Subcutaneous abdominal adipose tissue (tissue), 5 donors: ENCODE measurements around the gene ADCY4.
"Not testable (repeated sequence)": the region's sequence is repeated elsewhere in the genome, so short reads cannot be mapped to it uniquely, and the experiment has no call there.

ENCODE experiments used
- H3K27ac ChIP-seq: one replicate; pipeline ENCODE4 v1.7.0; 2013; ENCODE audit warnings: low read depth, mild to moderate bottlenecking, inconsistent platforms, low read length, moderate library complexity
- H3K27me3 ChIP-seq, 5 donors: one replicate each; pipeline ENCODE4 v1.7.0; 2013; ENCODE audit warnings: low read length in 5 of 5, inconsistent platforms in 1 of 5; ENCODE audit not compliant: control insufficient read depth in 5 of 5, insufficient read depth in 4 of 5
- H3K36me3 ChIP-seq, 5 donors: one replicate each; pipeline ENCODE4 v1.7.0; 2013; ENCODE audit warnings: low read length in 5 of 5; ENCODE audit not compliant: control insufficient read depth in 5 of 5, insufficient read depth in 5 of 5
- H3K4me1 ChIP-seq, 5 donors: one replicate each; pipeline ENCODE4 v1.7.0; 2013; ENCODE audit warnings: low read length in 5 of 5, mild to moderate bottlenecking in 3 of 5, moderate library complexity in 1 of 5; ENCODE audit not compliant: control insufficient read depth in 5 of 5, insufficient read depth in 5 of 5
- H3K4me3 ChIP-seq, 5 donors: one replicate each; pipeline ENCODE4 v1.7.0; 2013; ENCODE audit warnings: low read length in 5 of 5, low read depth in 1 of 5
- H3K9ac ChIP-seq, 5 donors: one replicate each; pipeline ENCODE4 v1.7.0; 2013; ENCODE audit warnings: low read length in 5 of 5, mild to moderate bottlenecking in 4 of 5, moderate library complexity in 3 of 5
- H3K9me3 ChIP-seq, 5 donors: one replicate each; pipeline ENCODE4 v1.7.0; 2013; ENCODE audit warnings: low read length in 5 of 5; ENCODE audit not compliant: control insufficient read depth in 5 of 5
- donor health status: healthy.
- donor health status: healthy.
- donor health status: healthy.
- donor health status: healthy.
- donor health status: healthy.

Gene ADCY4

DNA sequence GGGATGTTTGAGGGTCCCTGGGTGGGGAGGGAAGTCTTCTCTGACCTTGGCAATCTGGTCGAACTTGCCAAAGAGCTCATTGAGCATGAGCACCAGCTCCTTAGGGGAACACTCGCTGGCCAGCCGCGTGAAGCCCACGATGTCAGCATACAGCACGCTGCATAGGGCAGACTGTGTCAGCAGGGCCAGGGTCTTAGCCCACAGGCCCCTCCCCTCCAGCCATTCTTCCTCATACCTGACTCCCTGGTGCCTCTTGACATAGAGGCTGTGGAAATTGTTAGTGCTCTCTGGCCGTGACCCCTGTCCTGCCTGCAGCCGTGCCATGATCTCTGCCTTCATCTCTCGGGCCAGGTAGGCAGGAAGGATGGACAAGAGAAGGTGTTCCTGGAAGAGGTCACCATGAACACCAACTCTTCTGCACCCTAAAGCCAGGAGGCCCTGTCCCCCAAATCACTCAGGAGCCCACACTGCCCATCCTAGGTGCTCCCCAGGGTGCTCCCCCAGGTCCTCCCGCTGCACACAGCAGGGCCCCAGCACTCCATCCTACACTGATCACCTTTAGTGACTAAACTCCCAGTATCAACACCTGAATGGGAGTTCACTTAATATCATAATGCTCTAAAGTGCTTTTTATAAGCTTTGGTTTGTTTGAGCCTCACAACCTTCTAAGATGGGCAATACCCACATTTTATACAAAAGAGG, 3.7 kb downstream of the ADCY4 start:
- H3K27ac ChIP-seq: no peak overlapping the region
- H3K36me3 ChIP-seq: peaks cover 0 to 25% (median 14%) of the 10 kb centered on the region in 5 donors
- peaks cover 7 to 71% (median 56%) of the 10 kb centered on the region in 5 donors for H3K4me1 ChIP-seq
- no peak overlapping the region for H3K9ac ChIP-seq
- no peak overlapping the region for H3K4me3 ChIP-seq
- peaks cover 0 to 21% (median 16%) of the 10 kb centered on the region in 5 donors for H3K27me3 ChIP-seq
- H3K9me3 ChIP-seq: no peaks in the 10 kb centered on the region

DNA sequence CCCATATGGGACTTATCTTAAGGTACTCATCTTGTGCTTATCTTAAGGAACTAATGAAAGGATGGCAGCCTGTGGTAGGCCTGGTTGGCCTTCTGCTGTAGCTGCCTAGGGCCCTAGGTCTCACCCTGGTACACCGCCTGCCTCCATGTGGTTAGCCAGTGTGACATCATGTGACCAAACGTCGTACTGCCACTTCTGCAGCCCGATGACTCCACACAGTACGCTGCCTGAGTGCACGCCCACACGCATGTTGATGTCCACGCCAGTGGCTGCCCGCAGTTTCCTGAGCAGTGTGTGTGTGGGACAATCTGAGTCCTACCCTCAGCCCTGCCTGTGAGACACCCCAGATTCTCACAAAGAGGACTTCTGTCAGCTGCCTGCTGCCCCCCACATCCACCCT, 5.1 kb downstream of the ADCY4 start:
- Histone ChIP-seq H3K9ac (no peak overlapping the region), H3K27ac (no peak overlapping the region), H3K27me3 (peaks cover 0 to 13% (median 9%) of the 10 kb centered on the region in 5 donors), H3K4me1 (peaks cover 4 to 59% (median 44%) of the 10 kb centered on the region in 5 donors), H3K4me3 (no peak overlapping the region), H3K9me3 (no peaks in the 10 kb centered on the region), H3K36me3 (peaks cover 0 to 39% (median 19%) of the 10 kb centered on the region in 5 donors)

GRCh38 chr14:24329073-24329663, 5.7 kb downstream of the ADCY4 start:
- H3K36me3 ChIP-seq: peaks cover 0 to 43% (median 22%) of the 10 kb centered on the region in 5 donors
- no peaks in the 10 kb centered on the region for H3K9me3 ChIP-seq
- no peak overlapping the region for H3K9ac ChIP-seq
- H3K27me3 ChIP-seq: peaks cover 0 to 9% (median 7%) of the 10 kb centered on the region in 5 donors
- H3K4me3 ChIP-seq: no peak overlapping the region
- H3K4me1 ChIP-seq: peaks cover 4 to 53% (median 39%) of the 10 kb centered on the region in 5 donors
- H3K27ac ChIP-seq: no peak overlapping the region

DNA sequence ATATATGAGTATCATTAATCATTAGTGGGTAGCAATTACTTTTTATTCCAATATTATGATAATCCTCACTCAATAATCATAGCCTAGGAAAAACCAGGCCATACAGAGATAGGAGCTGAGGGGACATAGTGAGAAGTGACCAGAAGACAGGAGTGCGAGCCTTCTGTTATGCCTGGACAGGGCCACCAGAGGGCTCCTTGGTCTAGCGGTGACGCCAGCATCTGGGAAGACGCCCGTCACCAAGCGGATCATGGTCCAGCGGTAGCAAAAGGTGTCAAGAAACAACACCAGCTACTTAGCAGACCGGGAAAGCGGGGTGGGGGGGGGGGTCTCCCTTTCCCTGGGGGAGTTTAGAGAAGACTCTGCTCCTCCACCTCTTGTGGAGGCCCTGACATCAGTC, 7.0 kb downstream of the ADCY4 start:
- not testable (repeated sequence) for H3K9ac ChIP-seq, H3K27ac ChIP-seq, H3K27me3 ChIP-seq, H3K9me3 ChIP-seq, H3K4me3 ChIP-seq
- H3K4me1 ChIP-seq: peaks cover 3 to 41% (median 28%) of the 10 kb centered on the region in 5 donors
- H3K36me3 ChIP-seq: peaks cover 0 to 54% (median 34%) of the 10 kb centered on the region in 5 donors

- peaks cover 3 to 35% (median 22%) of the 10 kb centered on the region in 5 donors for H3K4me1 ChIP-seq
- peaks cover 0 to 61% (median 37%) of the 10 kb centered on the region in 5 donors for H3K36me3 ChIP-seq
- H3K27me3 ChIP-seq: peaks cover 0 to 2% (median 0%) of the 10 kb centered on the region in 5 donors
- no peak overlapping the region for H3K9ac ChIP-seq
- H3K4me3 ChIP-seq: peak overlapping the region in 1 of 5 donors; percentile 32
- H3K9me3 ChIP-seq: no peaks in the 10 kb centered on the region
- H3K27ac ChIP-seq: no peak overlapping the region
These were observed 7.6 kb downstream of the ADCY4 start for GRCh38 chr14:24327303-24327702.

- Histone ChIP-seq H3K27ac (no peak overlapping the region), H3K4me3 (no peak overlapping the region), H3K9ac (no peak overlapping the region), H3K9me3 (no peaks in the 10 kb centered on the region), H3K4me1 (peaks cover 0 to 27% (median 14%) of the 10 kb centered on the region in 5 donors), H3K36me3 (peaks cover 0 to 60% (median 43%) of the 10 kb centered on the region in 5 donors), H3K27me3 (no peaks in the 10 kb centered on the region)
These were observed 8.9 kb downstream of the ADCY4 start for GRCh38 chr14:24325963-24326362.

- Histone ChIP-seq H3K4me1 (peaks cover 0 to 25% (median 14%) of the 10 kb centered on the region in 5 donors), H3K4me3 (no peak overlapping the region), H3K27me3 (no peaks in the 10 kb centered on the region), H3K9ac (no peak overlapping the region), H3K9me3 (no peaks in the 10 kb centered on the region), H3K36me3 (peaks cover 0 to 62% (median 42%) of the 10 kb centered on the region in 5 donors), H3K27ac (no peak overlapping the region)
These were observed 9.8 kb downstream of the ADCY4 start for GRCh38 chr14:24325041-24325530.

DNA sequence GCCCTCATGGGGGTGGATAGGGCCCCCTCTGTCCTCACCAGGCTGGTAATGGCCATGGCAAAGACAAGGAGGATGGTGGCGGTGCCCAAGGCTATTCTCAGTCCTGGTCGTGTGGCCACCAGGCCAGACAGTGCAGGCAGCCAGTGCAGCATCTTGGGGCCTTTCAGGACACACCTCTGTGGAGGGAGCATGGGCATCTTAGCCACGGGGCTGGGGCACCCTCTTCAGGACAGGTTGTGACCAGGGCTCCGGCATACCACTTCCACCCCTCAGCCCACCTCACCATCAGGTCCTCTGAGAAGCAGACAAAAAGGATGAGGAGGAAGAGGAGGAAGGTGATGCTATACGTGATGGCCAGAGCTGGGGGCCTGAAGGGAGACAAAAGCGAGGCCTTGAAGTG, 10.8 kb downstream of the ADCY4 start:
- Histone ChIP-seq H3K4me1 (peaks cover 0 to 15% (median 12%) of the 10 kb centered on the region in 5 donors), H3K36me3 (peaks cover 0 to 64% (median 47%) of the 10 kb centered on the region in 5 donors), H3K9ac (no peak overlapping the region), H3K27me3 (peaks cover 0 to 3% (median 0%) of the 10 kb centered on the region in 5 donors), H3K4me3 (no peak overlapping the region), H3K9me3 (no peaks in the 10 kb centered on the region), H3K27ac (no peak overlapping the region)

- Histone ChIP-seq H3K9me3 (no peaks in the 10 kb centered on the region), H3K9ac (no peak overlapping the region), H3K27me3 (peaks cover 0 to 9% (median 0%) of the 10 kb centered on the region in 5 donors), H3K4me3 (no peak overlapping the region), H3K36me3 (peaks cover 0 to 69% (median 51%) of the 10 kb centered on the region in 5 donors), H3K27ac (no peak overlapping the region), H3K4me1 (peaks cover 0 to 16% (median 8%) of the 10 kb centered on the region in 5 donors)
These were observed 11.5 kb downstream of the ADCY4 start for GRCh38 chr14:24323341-24323740.

GRCh38 chr14:24322672-24323071, 12.2 kb downstream of the ADCY4 start:
- Histone ChIP-seq H3K36me3 (peaks cover 0 to 73% (median 54%) of the 10 kb centered on the region in 5 donors), H3K27me3 (peaks cover 0 to 12% (median 0%) of the 10 kb centered on the region in 5 donors), H3K9me3 (no peaks in the 10 kb centered on the region), H3K27ac (no peak overlapping the region), H3K4me3 (no peak overlapping the region), H3K9ac (no peak overlapping the region), H3K4me1 (peaks cover 0 to 18% (median 8%) of the 10 kb centered on the region in 5 donors)
